Gastroesophageal sphincter (tissue), 4 donors: ENCODE measurements around the gene DCP1B. TPM values are rescaled to one million over a fixed set of nuclear protein-coding genes. Genes with fewer than 3 reads are reported as not detected.

ENCODE experiments used
- ATAC-seq: fragments of 150-250 bp; one replicate; pipeline ENCODE4 v1.9.1; 2016; ENCODE audit warnings: mild to moderate bottlenecking, moderate library complexity
- H3K27ac ChIP-seq, 4 donors: fragments of 200-600 bp; sonication (generic) in 3 of 4; 1 replicate in 3 of 4; 2 replicates in 1 of 4; pipeline ENCODE4 v1.5.1; 2016 to 2019
- H3K27me3 ChIP-seq: fragments of 200-600 bp; sonication (generic); one replicate; pipeline ENCODE4 v1.5.1; 2019
- H3K36me3 ChIP-seq, 2 donors: fragments of 200-600 bp; sonication (generic); one replicate each; pipeline ENCODE4 v1.5.1; 2019; ENCODE audit warnings: control low read depth in 1 of 2
- H3K4me1 ChIP-seq, 3 donors: fragments of 200-600 bp; sonication (generic); 1 replicate in 2 of 3; 2 replicates in 1 of 3; pipeline ENCODE4 v1.5.1; 2016 to 2019; ENCODE audit warnings: control low read depth in 2 of 3
- H3K4me3 ChIP-seq, 2 donors: fragments of 200-600 bp; sonication (generic); one replicate each; pipeline ENCODE4 v1.5.1; 2019; ENCODE audit warnings: mild to moderate bottlenecking in 1 of 2, moderate library complexity in 1 of 2
- H3K9me3 ChIP-seq, 3 donors: fragments of 200-600 bp; sonication (generic); one replicate each; pipeline ENCODE4 v1.5.1; 2017 to 2019; ENCODE audit warnings: control low read depth in 2 of 3
- CTCF ChIP-seq, 4 experiments: fragments of 200-600 bp in 2 of 4; fragments of 450-650 bp in 2 of 4; sonication (generic) in 1 of 4; IDR thresholded peaks; one replicate each; pipeline ENCODE4 v1.5.1; 2017 to 2019; ENCODE audit warnings: antibody characterized with exemption in 4 of 4, mild to moderate bottlenecking in 2 of 4, moderate library complexity in 2 of 4
- EP300 ChIP-seq: sonication (generic); formaldehyde crosslinking; IDR thresholded peaks from one replicate; pipeline ENCODE4 v1.6.1; 2017; ENCODE audit warnings: antibody characterized with exemption, mild to moderate bottlenecking
- POLR2A ChIP-seq, 2 donors: fragments of 450-650 bp; IDR thresholded peaks; one replicate each; pipeline ENCODE4 v1.6.1; 2017; ENCODE audit warnings: antibody characterized with exemption in 2 of 2, mild to moderate bottlenecking in 2 of 2, moderate library complexity in 1 of 2
- POLR2AphosphoS5 ChIP-seq: sonication (generic); formaldehyde crosslinking; IDR thresholded peaks from one replicate; pipeline ENCODE4 v1.6.1; 2017; ENCODE audit warnings: antibody characterized with exemption
- WGBS, 2 donors: methylation state at CpG; one replicate each; pipeline ENCODE4 v1.1.5; 2018; ENCODE audit warnings: low coverage in 1 of 2; 5-methylcytosine and 5-hydroxymethylcytosine counted together
- total RNA-seq, 4 donors: library from RNA; depleted of rRNA; stranded (reverse); fragments of >200 nt; gene quantifications; one replicate each; pipeline ENCODE4 v1.1.0, GENCODE V29; 2016

DCP1B gene
- total RNA-seq, 4 donors from 2014 or later, result 26.1 to 30.4 (median 27.9) TPM

DNA sequence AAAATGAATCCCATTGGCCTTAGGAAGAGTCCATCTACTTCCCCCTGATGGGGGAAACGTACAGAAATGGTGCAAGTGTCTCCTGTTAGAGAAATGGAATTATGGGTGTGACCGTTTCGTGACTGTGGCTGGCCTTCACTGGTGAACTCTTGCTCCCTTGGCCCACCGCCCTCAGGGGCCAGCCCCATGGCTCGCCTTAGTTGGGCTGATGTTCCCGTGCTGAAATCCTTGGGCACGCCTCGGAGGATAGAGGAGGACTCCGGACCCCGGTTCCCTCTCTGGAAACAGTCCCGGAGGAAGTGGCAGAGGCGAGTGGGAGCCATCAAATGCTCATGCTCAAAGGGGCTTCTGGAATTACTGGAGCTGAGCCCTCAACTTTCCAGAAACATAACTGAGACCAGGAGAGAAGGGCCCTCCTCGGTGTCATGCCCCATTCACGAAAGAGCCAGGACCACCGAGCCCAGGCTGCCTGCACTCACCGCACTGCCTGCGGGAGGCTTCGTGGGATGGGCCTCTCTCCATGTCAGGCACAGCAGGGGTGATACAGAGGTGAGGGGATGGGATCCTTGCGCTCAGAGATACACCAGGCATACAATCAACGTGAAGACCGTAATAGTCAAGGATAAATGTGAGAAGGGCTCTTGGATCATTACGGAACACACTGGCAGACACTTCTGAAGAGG is 75.7 kb downstream of the DCP1B start:
- 84 to 90% methylated on average over 5 to 7 of the region's 22 CpGs for WGBS, 2 donors
- peaks cover 0 to 77% (median 29%) of the 10 kb centered on the region in 3 donors for H3K4me1 ChIP-seq

DNA sequence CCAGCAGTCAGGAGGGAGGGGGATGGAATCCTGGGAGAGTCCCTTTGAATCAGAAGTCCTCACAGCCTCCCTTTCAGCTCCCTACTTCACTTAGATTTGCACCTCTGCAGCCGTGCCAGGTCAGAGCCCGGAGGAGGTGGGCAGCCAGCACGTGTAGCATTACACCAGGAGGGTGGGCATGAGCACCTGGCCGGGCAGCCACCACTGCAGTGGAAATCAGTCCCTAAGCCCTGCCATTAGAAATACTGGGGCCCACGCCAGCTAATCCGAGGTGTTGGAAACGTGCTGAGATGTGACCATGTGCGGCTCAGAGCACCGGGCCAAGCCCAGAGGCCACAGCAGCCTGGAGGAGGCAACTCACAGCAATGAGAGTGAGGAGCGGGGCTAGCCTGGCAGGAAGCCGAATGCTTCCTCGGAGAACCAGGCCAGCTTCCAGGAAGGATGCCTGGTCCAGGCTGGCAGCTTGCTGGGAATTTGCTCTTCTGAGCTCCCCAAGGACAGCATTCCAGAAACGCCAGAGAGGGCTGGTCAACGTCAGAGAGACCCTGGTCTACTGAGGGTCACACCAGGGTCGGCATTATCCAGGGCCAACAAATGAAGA is 76.4 kb downstream of the DCP1B start:
- peak; percentile 40 for ATAC-seq
- Histone ChIP-seq H3K4me3 (no peak overlapping the region), H3K36me3 (no peaks in the 10 kb centered on the region), H3K27me3 (no peaks in the 10 kb centered on the region), H3K27ac (peak overlapping the region in 3 of 4 donors; percentile 23 to 27 (median 24)), H3K9me3 (no peaks in the 10 kb centered on the region), H3K4me1 (peaks cover 0 to 70% (median 24%) of the 10 kb centered on the region in 3 donors)
- TF ChIP-seq POLR2AphosphoS5, result peak; percentile 92
- TF ChIP-seq EP300, result no peak
- 32 to 40% methylated on average over 1 to 3 of the region's 15 CpGs for WGBS, 2 donors

More for the DNA sequence above, 75.7 kb downstream of the DCP1B start:
- H3K27ac ChIP-seq, result peak overlapping the region in 3 of 4 donors; percentile 23 to 27 (median 24)
- TF ChIP-seq EP300, result no peak
- no peak for TF ChIP-seq POLR2AphosphoS5
- TF ChIP-seq POLR2A (IDR thresholded peaks at IDR 0.05), result no peak
- TF ChIP-seq CTCF (IDR thresholded peaks at IDR 0.05), result no peak
- H3K9me3 ChIP-seq, result no peaks in the 10 kb centered on the region
- H3K36me3 ChIP-seq, result no peaks in the 10 kb centered on the region
- no peak for ATAC-seq
- no peak overlapping the region for H3K4me3 ChIP-seq
- H3K27me3 ChIP-seq, result no peaks in the 10 kb centered on the region

DNA sequence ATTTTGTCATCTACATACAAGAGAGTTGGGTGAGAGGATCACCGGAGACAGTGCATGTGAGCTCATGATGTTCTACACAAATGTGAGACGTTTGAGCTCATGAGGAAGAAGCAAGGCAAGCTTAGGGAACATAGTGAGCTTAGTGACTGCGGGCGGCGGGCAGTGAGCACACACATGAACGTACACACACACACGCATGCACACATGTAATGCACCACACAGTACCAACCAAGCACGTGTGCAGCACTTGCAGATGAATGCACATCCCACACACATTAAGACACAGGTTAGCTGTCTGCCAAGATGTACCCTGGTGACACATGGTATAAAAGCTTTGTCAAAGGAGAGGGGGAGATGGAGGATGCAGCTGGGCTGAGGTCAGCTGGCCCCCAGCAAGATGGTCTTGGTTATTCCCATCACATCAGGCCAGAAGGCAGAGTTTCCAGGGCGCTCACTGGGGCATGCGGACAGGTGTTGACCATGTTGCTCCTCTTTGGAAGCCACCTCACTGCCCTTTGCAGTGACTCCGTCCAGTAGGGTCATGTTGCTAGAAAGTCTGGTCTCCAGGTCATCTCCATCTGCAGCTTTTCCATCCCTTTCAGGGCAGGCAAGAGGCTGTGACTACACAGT is 77.1 kb downstream of the DCP1B start:
- WGBS, 2 donors, result 75 to 90% methylated on average over 3 to 4 of the region's 11 CpGs
- H3K27me3 ChIP-seq, result no peaks in the 10 kb centered on the region
- H3K27ac ChIP-seq, result no peak overlapping the region
- H3K4me3 ChIP-seq, result no peak overlapping the region
- H3K4me1 ChIP-seq, result peaks cover 0 to 63% (median 19%) of the 10 kb centered on the region in 3 donors
- H3K36me3 ChIP-seq, result no peaks in the 10 kb centered on the region
- TF ChIP-seq CTCF (IDR thresholded peaks at IDR 0.05) (no peak), POLR2A (IDR thresholded peaks at IDR 0.05) (no peak), EP300 (no peak)
- H3K9me3 ChIP-seq, result no peaks in the 10 kb centered on the region
- no peak for ATAC-seq

DNA sequence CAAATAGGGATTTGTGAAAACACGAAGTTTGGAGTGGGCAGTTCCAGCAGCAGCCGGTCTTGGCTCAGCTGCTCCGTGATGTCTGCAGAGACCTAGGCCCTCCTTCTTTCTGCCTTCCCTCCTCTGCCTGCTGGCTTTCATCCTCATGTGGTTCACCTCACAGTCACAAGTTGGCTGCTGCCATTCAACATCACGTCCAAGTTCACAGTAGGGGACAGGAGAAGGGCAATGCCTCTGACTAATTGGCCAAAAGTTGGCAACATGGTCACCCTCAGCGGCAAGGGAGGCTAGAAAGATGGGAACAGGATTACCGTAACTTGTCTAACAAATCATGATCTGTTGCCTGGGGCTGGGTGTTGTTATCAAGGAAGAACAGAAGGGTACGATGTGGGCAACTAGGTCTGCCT is 78.0 kb downstream of the DCP1B start:
- Histone ChIP-seq H3K36me3 (no peaks in the 10 kb centered on the region), H3K4me3 (no peak overlapping the region), H3K4me1 (peaks cover 0 to 54% (median 16%) of the 10 kb centered on the region in 3 donors), H3K27ac (no peak overlapping the region), H3K9me3 (no peaks in the 10 kb centered on the region), H3K27me3 (no peaks in the 10 kb centered on the region)
- no peak for ATAC-seq
- WGBS, 2 donors, result 66 to 67% methylated on average over 6 to 7 of the region's 7 CpGs
- no peak for TF ChIP-seq CTCF (IDR thresholded peaks at IDR 0.05)
- no peak for TF ChIP-seq POLR2AphosphoS5
- no peak for TF ChIP-seq POLR2A (IDR thresholded peaks at IDR 0.05)
- TF ChIP-seq EP300, result no peak

- no peaks in the 10 kb centered on the region for H3K9me3 ChIP-seq
- 80 to 83% methylated on average over 1 to 3 of the region's 3 CpGs for WGBS, 2 donors
- peak overlapping the region in 2 of 4 donors; percentile 34 to 57 for H3K27ac ChIP-seq
- no peaks in the 10 kb centered on the region for H3K36me3 ChIP-seq
- ATAC-seq, result no peak
- TF ChIP-seq POLR2AphosphoS5 (no peak), CTCF (IDR thresholded peaks at IDR 0.05) (no peak), POLR2A (IDR thresholded peaks at IDR 0.05) (no peak), EP300 (no peak)
- no peak overlapping the region for H3K4me3 ChIP-seq
- H3K4me1 ChIP-seq, result peaks cover 0 to 52% (median 16%) of the 10 kb centered on the region in 3 donors
- H3K27me3 ChIP-seq, result no peaks in the 10 kb centered on the region
These were observed 78.6 kb downstream of the DCP1B start for GRCh38 chr12:1925684-1926006.
